GM21423 (cell line): ENCODE data around the gene PARVB.

Experiments
- ATAC-seq: cut with Tn5 transposase; IDR thresholded peaks from one replicate; pipeline ENCODE4 v1.9.1; 2021; ENCODE audit warnings: mild to moderate bottlenecking, moderate library complexity; ENCODE audit not compliant: unreplicated experiment

PARVB gene

GRCh38 chr22:44179196-44179988, 155.3 kb downstream of the PARVB start:
- no peak for ATAC-seq

GRCh38 chr22:44179989-44180705, 156.0 kb downstream of the PARVB start:
- ATAC-seq, result no peak

GRCh38 chr22:44180706-44181032, 156.6 kb downstream of the PARVB start, which contains the start of gene PARVG:
Gene PARVG (plus strand): TSS chr22:44180925. CDS start chr22:44183330, 2,405 bp downstream.
- peak; percentile 36 for ATAC-seq

GRCh38 chr22:44181033-44181911, 157.2 kb downstream of the PARVB start:
- ATAC-seq, result peak; percentile 37

- no peak for ATAC-seq
Measured at GRCh38 chr22:44181912-44182587, 157.9 kb downstream of the PARVB start.

GRCh38 chr22:44182588-44183286, 158.6 kb downstream of the PARVB start:
- no peak for ATAC-seq

- ATAC-seq, result no peak
Measured at GRCh38 chr22:44183287-44183588, 159.1 kb downstream of the PARVB start.

- no peak for ATAC-seq
Measured at GRCh38 chr22:44184006-44184405, 159.9 kb downstream of the PARVB start.

- ATAC-seq, result no peak
Measured at GRCh38 chr22:44185237-44186120, 161.4 kb downstream of the PARVB start.

- no peak for ATAC-seq
Measured at GRCh38 chr22:44186121-44186510, 162.0 kb downstream of the PARVB start.

- no peak for ATAC-seq
Measured at GRCh38 chr22:44186737-44187136, 162.6 kb downstream of the PARVB start.

GRCh38 chr22:44187652-44188230, 163.6 kb downstream of the PARVB start:
- no peak for ATAC-seq

GRCh38 chr22:44188316-44188715, 164.2 kb downstream of the PARVB start:
- no peak for ATAC-seq

- ATAC-seq, result no peak
Measured at GRCh38 chr22:44188986-44189630, 165.0 kb downstream of the PARVB start.

GRCh38 chr22:44190381-44190976, 166.4 kb downstream of the PARVB start:
- ATAC-seq, result no peak

- ATAC-seq, result no peak
Measured at GRCh38 chr22:44191036-44191454, 166.9 kb downstream of the PARVB start.

GRCh38 chr22:44192098-44192815, 168.2 kb downstream of the PARVB start:
- ATAC-seq, result no peak
